Right renal pelvis (tissue), 4 donors: Measurements from ENCODE around the gene HNRNPLL. TPM values are rescaled to one million over a fixed set of nuclear protein-coding genes. Genes with fewer than 3 reads are reported as not detected.
"Not testable (repeated sequence)": the region's sequence is repeated elsewhere in the genome, so short reads cannot be mapped to it uniquely, and the experiment has no call there.

Experiments used
- DNase-seq, 4 donors: peaks; one replicate each; pipeline ENCODE4 v3.0.0-alpha.2; 2013; ENCODE audit warnings: low read depth in 4 of 4, low spot score in 3 of 4, missing footprints in 1 of 4
- polyA plus RNA-seq, 4 donors: library from polyadenylated mRNA; unstranded; fragments of 120-200 nt; gene quantifications; one replicate each; pipeline ENCODE4 v1.2.1, GENCODE V29; 2013; ENCODE audit not compliant: insufficient read length in 4 of 4

The HNRNPLL gene
- 10 to 100 TPM; 75.0 to 85.1 (median 80.5) TPM for polyA plus RNA-seq

- DNase-seq, result peak; percentile 93 to 95 (median 94)
These were observed at the start of gene HNRNPLL for GRCh38 chr2:38602732-38603401. Gene HNRNPLL, minus strand, starts transcription at chr2:38602928. Its CDS starts 302 bp downstream, at chr2:38602626.

GRCh38 chr2:38650717-38651116, 48.0 kb upstream of the HNRNPLL start:
- no peak for DNase-seq

- DNase-seq, result no peak
These were observed 47.3 kb upstream of the HNRNPLL start for GRCh38 chr2:38650012-38650411.

- no peak for DNase-seq
These were observed 46.5 kb upstream of the HNRNPLL start for GRCh38 chr2:38649176-38649728.

GRCh38 chr2:38648107-38648761, 45.5 kb upstream of the HNRNPLL start:
- DNase-seq, result no peak

GRCh38 chr2:38643683-38644511, 41.2 kb upstream of the HNRNPLL start:
- DNase-seq, result not testable (repeated sequence)

GRCh38 chr2:38643021-38643671, 40.4 kb upstream of the HNRNPLL start:
- no peak for DNase-seq

- DNase-seq, result not testable (repeated sequence)
These were observed 39.8 kb upstream of the HNRNPLL start for GRCh38 chr2:38642373-38643017.

- no peak for DNase-seq
These were observed 33.3 kb upstream of the HNRNPLL start for GRCh38 chr2:38636069-38636468.

- no peak for DNase-seq
These were observed 32.4 kb upstream of the HNRNPLL start for GRCh38 chr2:38635139-38635538.

GRCh38 chr2:38634684-38635083, 32.0 kb upstream of the HNRNPLL start:
- DNase-seq, result no peak

- DNase-seq, result no peak
These were observed 31.2 kb upstream of the HNRNPLL start for GRCh38 chr2:38633895-38634294.

GRCh38 chr2:38632980-38633379, 30.3 kb upstream of the HNRNPLL start:
- DNase-seq, result no peak

GRCh38 chr2:38631976-38632375, 29.2 kb upstream of the HNRNPLL start:
- no peak for DNase-seq

- no peak for DNase-seq
These were observed 27.0 kb upstream of the HNRNPLL start for GRCh38 chr2:38629684-38630083.

- no peak for DNase-seq
These were observed 24.7 kb upstream of the HNRNPLL start for GRCh38 chr2:38627391-38627790.

- no peak for DNase-seq
These were observed 23.8 kb upstream of the HNRNPLL start for GRCh38 chr2:38626326-38627035.

- DNase-seq, result no peak
These were observed 19.5 kb upstream of the HNRNPLL start for GRCh38 chr2:38622210-38622609.

- DNase-seq, result no peak
These were observed 18.3 kb upstream of the HNRNPLL start for GRCh38 chr2:38621018-38621417.
